ENCODE measurements around the gene DLGAP1.

Gene DLGAP1

GRCh38 chr18:3453540-3454364, 1001.4 kb downstream of the DLGAP1 start:
- no peak for TF ChIP-seq CTCF (IDR thresholded peaks at IDR 0.05; ENCODE audit: extremely low read depth, missing control alignments)
- DNase-seq (ENCODE audit: low spot score), result peak; percentile 25

DNA sequence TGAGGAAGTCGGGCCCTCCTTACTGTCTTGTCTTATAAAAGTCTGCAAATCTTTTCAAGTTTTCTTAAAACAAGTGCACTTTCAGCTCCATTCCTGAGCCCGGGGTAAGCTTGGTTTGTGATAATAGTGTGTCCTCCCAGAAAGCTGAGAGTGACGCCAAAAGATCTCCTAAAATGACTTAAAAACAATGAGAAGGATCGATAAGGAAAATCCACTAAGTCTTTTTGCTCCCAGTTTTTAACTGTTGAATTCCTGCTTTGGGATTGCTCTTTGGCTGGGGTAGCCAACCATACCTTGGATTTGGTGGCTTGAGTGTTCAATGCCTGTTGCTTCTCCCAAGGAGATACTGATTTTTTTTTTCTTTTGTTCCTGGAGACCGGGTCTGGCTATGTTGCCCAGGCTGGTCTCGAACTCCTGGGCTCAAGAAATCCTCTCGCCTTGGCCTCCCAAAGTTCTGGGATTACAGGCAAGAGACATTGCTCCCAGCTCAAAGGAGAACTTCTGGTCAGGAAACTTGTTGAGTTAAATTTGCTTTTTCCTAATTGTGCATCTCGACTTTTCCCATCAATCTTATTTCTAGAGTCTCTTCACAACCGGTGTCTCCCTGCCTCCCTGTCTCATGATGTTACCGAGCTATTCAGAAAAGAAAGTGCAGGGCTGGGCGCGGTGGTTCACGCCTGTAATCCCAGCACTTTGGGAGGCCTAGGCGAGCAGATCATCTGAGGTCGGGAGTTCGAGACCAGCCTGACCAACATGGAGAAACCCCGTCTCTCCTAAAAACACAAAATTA, 1002.2 kb downstream of the DLGAP1 start:
- no peak for TF ChIP-seq CTCF (IDR thresholded peaks at IDR 0.05; ENCODE audit: extremely low read depth, missing control alignments)
- DNase-seq (ENCODE audit: low spot score), result no peak

DNA sequence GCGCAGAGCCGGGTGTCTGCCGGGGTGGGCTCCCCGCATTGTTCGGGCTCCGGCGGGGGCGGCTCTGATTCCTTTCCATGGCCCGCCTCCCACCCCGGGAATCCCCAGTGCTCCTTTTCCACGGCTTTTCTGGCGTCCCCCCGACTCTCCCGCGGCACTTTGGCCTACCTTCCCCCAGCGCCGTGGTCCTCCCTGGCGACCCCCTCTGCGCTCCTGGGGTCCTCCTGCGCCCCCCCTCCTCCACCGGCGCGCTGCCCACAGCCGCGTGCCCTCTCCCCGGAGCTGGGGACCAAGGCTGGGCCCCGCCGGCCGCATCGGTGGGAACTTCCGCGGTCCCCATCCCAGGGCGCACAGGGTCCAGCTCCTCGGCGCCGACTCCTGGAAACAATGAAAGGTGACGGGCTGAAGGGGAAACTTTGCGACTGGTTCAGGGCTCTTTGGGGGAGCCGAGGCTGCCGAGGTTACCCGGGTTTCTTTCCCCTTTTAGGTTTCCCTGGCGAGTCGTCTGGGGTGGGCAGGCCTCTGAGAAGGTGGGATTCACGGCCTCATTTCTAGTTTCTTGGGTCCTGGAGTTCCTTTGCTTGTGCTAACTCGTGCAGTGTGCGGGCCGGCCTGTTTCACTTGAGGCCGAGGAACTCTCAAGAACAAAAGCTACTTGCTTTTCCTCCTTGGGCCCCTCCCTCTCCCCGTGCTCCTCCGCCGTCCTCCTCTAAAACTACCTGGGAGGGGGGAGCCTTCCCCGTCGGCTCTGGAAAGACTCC, 1002.9 kb downstream of the DLGAP1 start:
- peak; percentile 17 for DNase-seq (ENCODE audit: low spot score)
- TF ChIP-seq CTCF (IDR thresholded peaks at IDR 0.05; ENCODE audit: extremely low read depth, missing control alignments), result no peak

GRCh38 chr18:3451183-3451988, 1003.7 kb downstream of the DLGAP1 start:
- no peak for TF ChIP-seq CTCF (IDR thresholded peaks at IDR 0.05; ENCODE audit: extremely low read depth, missing control alignments)
- DNase-seq (ENCODE audit: low spot score), result peak; percentile 71

DNA sequence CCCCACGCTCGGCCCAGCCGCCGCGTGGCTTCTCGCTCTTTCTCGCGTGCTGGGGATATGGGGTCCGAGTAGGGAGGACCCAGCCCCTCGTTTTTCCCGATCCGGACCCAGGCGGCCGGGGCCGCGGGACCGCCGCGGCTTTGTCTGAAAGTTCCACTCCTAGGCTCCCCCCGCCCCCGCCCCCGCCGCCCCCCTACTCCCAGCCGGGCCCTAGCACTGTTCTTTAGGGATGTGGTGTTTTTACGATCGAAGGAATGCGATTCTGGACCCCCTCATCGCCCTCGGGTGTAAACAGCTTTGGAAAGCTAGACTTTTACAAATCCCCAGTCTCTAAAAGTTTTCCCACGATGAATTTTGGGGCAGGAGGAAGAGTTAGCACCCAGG, 1004.3 kb downstream of the DLGAP1 start:
- no peak for DNase-seq (ENCODE audit: low spot score)
- no peak for TF ChIP-seq CTCF (IDR thresholded peaks at IDR 0.05; ENCODE audit: extremely low read depth, missing control alignments)

DNA sequence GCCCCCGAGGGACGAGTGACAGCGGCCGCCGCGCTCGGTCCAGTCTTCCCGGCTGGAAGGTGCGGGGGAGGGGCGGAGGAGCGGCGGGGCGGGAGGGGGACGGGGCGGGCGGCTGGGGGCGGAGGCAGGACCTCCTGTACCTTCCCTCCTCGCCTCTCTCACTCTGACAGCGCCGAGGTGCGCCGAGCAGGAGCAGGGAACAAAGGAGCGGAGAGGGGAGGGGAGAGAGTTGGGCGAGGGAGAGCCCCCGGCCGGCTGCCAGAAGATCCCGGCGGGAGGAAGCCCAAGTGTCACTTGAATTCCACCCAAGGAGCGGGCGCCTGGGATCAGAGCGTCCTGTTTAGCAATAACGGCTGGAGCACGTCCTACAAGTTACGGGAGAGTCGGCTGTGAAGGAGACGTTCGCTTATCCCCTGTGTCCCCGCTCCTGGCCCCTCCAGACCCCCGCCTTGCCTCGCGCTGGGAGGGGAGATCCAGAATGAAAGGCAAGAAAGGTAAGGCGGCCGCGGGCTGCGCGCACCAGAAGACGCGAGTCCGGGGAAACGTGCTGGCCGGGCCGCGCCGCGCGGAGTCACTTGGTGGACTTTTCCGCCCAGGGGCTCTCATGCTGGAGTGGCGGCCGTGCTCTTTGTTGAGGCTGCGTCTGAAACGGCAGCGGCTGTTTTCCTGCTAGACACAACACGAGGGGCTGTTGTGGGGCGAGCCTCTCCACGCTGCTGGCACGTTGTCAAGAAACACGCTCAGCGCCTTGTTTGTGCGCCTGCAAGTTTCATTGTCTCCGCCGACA, 1004.9 kb downstream of the DLGAP1 start, which contains the start of gene TGIF1:
TGIF1 (plus strand) TSS at position 161 of the 787 bp plus-strand sequence; CDS start at position 479, 318 bp downstream.
- no peak for TF ChIP-seq CTCF (IDR thresholded peaks at IDR 0.05; ENCODE audit: extremely low read depth, missing control alignments)

More for the DNA sequence above, 1004.9 kb downstream of the DLGAP1 start, which contains the start of gene TGIF1:
- DNase-seq (ENCODE audit: low spot score), result peak; percentile 45

Data from GM20000 (cell line).